GM15510 (cell line): Measurements from ENCODE around the gene EPB41L2.

Experiments used
- POLR2A ChIP-seq: IDR thresholded peaks from 3 replicates; pipeline ENCODE4 v1.6.1; 2011; ENCODE audit warnings: borderline replicate concordance; ENCODE audit not compliant: insufficient read length; ENCODE audit errors: extremely low read depth

The EPB41L2 gene

DNA sequence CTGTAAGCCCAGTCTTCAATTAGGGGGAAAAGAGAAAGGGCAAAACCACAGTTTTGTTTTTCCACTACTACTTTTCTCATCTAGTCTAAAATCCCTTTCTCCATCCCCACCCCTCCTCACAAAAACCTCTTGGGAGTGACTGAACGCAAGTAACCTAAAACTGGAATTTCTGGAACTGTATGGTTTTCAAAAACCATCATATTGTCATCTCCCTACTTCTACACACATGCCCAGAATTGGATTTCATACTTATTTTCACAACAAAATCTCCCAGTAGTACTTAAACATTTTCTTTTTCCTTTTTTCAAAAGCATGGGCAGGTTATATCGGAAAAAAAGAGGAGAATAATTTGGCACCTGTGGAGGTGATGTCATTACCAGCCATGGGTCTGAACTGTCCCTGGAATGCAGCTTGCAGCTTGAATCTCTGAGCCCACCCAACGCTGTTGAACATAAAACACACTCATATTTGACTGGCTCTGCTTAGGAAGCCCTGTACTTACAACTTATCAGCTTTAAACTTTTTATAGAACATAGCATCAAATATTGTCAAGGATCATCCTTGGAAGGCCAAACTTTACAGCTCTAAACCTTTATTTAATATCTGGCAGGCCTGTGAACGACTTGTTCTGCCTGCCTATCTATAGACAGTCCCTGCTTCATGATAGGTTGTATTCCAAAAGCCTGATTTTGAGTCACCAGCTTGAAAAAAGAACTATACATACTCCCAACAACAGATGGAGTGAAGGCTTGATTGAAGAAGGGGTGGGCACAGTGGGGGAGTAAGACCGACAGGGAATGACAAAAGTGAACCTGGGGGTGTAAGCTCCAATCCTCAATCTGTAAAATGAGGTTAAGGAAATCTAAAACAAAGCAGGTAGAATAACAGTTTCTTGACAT is 59.3 kb downstream of the EPB41L2 start:
- no peak for TF ChIP-seq POLR2A

DNA sequence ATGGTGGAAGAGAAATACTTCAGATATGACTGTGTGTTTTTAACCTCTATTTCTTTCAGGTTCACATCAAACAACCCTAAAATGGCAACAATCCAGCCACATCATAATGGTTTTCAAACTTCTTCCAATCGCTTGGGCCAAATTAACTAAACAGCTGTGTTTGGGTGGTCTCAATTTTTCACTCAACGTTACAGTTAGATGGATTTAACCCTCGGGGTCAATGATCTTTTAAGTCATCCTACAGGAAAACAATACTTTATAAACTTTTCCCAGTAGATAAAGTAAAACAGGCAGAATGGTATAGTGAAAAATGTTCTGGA is 60.4 kb downstream of the EPB41L2 start:
- TF ChIP-seq POLR2A, result no peak

DNA sequence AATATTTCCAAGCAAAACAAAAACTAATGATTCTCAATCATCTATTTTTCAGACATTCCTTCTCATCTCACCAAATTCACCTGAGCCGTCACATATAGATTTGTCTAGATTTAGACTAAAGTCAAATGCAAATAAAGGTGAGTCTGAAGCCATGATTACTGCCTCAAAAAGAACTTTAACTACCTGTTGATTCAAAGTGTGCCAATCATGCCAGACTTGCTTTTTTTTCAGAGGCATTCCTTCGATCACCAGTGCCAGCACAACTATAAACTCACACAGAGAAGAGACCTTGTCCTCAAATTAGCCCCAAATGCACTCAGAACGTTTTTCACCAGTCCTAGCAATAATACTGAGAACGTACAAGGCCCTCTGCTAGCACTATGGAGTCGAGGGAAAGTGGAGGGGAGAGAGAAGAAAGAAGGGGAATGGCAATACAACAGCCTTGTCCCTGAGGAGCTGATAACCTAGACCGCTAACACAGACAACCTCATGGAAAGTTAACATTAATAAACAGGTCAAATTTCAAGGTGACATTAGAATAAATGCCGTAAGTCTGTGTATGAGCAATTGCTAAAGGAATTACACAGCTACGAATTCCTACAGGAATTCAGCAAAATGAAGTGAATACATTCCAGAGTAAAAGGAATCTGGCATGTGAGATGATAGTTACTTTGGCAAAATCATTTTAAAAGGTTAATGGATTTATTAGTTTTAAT is 60.9 kb downstream of the EPB41L2 start:
- TF ChIP-seq POLR2A, result no peak

DNA sequence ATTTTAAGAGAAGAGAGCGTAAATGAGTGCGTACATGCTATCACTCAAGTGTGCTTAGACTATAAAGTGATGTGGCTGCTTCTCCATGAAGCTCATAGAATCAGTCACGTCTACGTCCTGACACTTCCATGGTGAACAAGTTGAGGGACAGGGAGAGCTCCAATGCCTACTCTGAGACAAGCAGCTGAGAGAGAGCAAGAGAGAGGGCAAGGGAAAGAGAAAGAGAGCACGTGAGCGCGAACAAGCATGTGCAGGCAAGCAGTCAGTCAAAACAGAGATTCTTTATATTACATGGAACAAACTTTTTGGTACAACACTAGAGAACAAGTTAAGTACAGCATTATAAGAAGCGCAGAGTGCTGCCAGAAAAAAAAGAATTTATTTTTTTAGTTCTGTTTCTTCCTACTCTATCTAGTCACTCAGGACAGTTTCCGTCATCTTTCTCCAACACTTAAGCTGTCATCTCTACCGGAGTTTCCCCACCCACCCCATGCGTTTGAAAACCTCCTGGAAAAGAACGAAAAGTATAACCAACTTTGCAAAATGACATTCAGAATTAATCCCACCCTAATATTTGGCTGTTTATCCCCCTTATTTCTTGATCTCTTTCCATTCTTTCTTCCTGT is 61.8 kb downstream of the EPB41L2 start:
- no peak for TF ChIP-seq POLR2A

DNA sequence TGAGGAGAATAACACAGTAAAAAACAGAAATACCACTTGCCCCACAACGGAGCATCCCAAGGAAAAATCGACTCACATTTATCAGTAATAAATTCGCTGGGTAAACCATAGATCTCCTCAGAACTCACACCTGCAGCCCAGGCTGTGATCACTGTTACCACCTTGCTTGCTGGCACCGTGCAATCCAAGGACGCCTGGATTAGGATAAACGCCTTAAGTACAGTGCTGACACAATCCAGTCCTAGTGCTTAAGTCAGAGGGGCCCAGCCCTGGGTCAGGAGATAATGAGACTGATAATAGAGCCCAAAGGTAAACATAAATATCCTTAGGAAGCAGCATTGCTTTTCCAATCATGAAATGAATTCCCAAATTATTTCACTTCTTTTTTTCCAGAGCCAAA is 62.5 kb downstream of the EPB41L2 start:
- no peak for TF ChIP-seq POLR2A

DNA sequence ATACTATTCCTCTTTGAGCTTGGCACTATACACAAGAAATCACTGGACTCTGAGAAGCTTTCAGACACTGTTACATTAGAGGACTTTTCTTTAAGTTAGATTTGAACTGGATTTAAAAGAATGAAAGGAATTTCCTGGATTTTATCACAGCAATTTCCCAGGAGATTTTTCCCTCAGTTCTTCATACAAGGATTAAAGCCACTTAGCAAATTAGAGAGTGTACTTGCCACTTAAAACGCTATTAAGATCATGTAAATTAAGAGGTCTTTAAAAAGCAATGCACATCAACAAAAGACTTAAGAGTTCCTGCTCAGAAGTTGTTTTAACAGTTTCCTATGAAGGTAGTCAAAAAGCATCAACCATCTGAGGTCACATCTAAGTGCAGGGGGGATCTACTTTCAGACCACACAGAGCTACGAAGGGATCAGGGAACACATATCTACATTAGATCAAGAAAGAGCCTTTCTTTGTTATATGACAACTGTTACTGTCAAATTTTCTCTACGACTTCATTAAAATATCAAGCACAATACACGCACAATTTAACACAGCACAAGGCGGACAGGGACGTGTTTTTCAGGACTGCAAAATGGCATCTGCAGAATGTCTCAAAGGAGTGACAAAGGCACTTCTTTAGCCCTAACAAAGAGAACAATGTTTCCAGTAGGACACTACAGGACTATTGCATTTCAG is 65.8 kb downstream of the EPB41L2 start:
- no peak for TF ChIP-seq POLR2A

DNA sequence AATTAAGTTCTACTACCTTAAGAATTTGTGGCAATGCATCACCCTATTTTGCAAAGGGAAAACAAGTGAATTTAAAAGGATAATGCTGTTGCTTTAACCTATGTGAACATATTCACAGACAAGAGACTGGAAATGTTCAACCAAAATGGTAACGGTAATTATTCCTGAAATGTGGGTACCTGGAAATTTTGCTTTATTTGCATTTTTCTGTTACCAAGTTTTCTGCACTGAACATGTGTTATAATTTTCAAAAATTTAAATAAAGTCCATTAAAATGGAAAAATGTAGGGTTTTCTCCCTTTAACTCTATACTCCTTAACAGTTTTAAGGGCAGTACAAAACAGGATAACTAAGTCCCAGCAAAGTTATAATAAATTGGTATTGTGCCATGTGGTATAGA is 66.4 kb downstream of the EPB41L2 start:
- TF ChIP-seq POLR2A, result no peak

DNA sequence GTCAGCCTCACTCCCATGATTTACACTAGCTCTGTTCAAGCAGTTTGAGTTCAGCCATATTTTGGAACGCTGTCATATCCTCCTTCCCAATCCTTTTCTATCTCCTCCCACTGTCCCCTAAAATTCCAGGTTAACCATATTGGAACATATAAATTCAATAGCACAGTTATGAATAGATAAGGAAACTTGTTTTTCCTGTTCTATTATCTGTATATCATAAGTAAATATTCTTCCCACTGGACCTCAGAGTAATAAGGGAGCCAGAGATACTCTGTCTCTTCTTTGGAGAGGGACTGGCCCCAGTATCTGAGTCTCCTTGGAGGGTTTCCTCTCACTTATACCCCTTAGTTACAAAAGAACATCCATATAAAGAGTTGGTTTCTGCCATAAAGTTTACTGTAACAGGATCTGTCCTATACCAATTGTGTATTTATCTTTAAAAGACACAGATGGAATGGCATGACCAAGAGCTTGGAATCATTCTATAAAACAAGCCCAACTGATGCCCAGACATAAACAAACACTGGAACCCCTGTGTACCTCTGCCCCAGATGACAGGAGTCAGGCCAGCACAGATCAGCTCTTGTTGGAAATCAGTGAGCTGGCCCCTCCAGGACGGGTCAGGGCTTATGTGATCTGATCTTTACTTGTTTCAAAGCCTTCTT is 67.1 kb downstream of the EPB41L2 start:
- TF ChIP-seq POLR2A, result no peak

DNA sequence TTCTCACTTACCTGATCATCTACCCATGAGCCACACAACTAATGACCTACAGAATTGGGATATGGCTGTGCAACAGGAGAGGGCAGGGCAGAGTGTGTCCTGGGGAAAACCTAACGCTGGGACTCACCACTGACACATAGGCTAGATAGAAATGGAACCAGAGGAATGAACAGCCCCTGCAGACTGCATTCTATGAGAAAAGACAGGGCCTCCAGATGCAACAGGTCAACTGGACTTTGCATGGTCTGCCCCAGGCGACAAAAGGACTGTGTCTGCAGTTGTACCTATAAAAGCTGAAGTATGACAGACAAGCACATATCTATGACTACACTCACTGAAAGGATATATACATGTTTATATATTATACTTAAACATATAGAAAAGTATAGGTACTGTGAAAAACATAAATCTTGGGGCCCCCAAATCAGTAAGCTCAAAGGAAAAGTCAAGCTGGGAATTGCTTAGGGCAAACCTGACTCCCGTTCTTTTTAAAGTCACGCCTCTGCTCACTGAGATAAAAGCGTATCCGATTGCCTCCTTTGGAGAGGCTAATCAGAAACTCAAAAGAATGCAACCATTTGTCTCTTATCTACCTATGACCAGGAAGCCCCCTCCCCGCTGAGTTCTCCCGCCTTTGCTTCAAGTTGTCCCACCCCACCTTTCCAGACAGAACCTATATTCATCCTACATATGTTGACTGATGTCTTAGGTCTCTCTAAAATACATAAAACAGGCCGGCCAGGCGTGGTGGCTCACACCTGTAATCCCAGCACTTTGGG is 68.5 kb downstream of the EPB41L2 start:
- TF ChIP-seq POLR2A, result no peak

DNA sequence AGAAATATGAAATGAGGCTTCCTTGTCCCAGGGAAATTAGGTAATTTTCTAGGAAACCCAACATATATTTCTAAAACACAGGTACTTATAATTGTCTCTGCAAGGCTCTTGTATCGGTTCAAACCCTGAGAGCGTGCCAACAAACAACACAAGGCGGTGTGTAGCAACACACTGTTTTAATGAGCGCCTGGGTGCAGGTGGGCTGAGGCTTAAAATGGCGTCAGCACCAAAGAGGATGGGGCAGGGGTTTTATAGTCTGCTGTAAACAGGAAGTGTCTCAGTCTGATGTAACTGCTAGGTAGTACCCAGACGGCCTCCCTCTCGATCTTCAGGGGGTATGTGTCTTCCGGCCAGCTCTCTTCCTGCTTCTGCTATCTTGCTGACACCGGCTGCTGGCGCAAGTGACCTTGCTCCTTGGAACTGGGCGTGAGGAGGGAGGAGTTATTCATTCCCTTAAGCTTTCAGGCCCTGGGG is 69.7 kb downstream of the EPB41L2 start:
- TF ChIP-seq POLR2A, result no peak

DNA sequence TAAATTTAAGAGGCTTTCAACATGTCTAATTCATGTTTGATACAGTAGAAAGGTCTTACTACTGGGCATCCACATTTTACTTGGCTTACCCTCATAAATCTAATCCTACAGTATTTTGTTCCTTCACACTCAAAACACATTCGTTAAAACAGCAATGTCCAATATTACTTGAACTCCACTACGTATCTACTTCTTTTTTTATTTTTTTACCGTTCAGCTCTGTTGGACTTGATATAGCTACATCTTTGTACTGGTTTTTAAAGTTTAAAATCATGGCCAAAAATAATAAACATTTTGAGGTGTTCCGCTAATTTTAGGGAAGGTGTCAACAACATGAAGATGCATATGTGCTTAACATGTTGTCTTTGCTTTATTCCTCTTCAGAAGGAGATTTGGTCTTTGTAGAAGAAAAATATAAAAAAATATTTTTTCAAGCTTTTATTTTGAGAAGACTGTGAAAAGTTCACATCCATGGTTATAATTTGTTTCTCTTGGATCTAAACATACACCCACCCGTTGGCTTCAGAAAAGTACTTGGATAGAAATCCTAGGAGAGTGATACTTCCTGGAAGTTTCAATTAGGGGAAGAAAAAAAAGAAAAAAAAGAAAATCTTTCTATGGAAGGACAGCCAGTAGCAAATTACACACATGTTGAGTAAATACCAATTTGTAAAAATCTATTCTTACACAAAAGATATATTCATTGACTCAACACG is 71.5 kb downstream of the EPB41L2 start:
- TF ChIP-seq POLR2A, result no peak

DNA sequence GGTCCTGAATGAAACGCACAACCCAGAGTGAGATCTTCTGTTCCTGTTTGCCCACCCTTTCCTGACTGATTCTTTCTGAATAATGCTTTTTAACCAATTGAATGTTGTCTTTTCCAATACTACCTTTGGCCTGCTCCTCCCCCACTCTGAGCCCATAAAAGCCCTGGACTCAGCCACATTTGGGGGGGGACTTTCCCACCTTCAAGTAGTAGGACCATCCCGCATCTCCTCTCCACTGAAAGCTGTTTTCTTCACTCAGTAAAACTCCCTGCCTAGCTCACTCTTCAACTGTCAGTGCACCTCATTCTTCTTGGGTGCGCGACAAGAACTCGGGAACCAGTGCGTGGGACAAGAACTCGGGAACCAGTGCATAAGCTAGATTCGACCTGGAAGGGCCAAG is 77.9 kb downstream of the EPB41L2 start:
- no peak for TF ChIP-seq POLR2A

DNA sequence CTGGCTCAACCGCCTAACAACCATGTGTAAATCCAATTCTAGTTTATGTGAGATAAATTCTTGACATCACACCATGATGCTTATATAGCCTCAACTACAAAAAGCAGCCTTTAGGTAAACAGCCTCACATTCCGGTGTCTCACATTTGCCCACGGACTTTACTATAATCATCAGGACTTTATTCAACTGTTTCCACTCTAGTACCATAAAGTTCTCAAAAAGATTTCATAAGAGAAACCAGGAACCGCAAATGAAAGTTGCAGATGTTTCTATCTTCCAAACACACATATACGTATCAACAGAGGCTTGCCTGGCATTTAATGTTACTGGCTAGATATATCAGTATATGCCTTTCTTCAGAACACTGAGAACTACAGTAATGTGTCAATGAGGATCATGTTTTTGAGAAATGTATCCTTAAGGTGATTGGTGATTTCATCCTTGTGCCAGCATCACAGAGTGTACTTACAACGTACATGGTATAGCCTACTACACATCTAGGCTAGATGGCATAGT is 80.0 kb downstream of the EPB41L2 start:
- TF ChIP-seq POLR2A, result no peak
